ENCODE measurements around the gene MAPK11. TPM values are rescaled to one million over a fixed set of nuclear protein-coding genes. Genes with fewer than 3 reads are reported as not detected.
A peak's percentile ranks its signal among the peaks of the same experiment; 100 is the strongest.

The MAPK11 gene
- total and polyA plus RNA-seq, 9 of the 15 experiments (the other 6 are each of a cell fraction or from before 2014, with no cell fraction given), result 0.06 to 14.6 (median 5.3) TPM

- H3K4me1 ChIP-seq (replicated peaks in 1 of 2; ENCODE audit: control insufficient read depth in 2 of 2, insufficient read depth in 2 of 2, low read length in 2 of 2), result peaks cover 34 to 94% of the 10 kb centered on the region in 2 experiments
- ChIA-PET CTCF (ENCODE audit: low intra/inter-chr PET ratio) (no interaction called here), POLR2A (interaction anchor here (2.5 kb wide), 1 partner anchor 11 kb away, joined by 11 read pairs; no protein-coding TSS in a partner anchor)
- TF ChIP-seq PRDM10 (IDR thresholded peaks at IDR 0.05; ENCODE audit: partially characterized antibody), result peak; percentile 44
- no peak for TF ChIP-seq STAT5B (CRISPR knock-in tag; IDR thresholded peaks at IDR 0.05)
- no peak for TF ChIP-seq MNT (conservative IDR thresholded peaks at IDR 0.05)
- no peak; the same call in 1 of the 2 replicates for TF ChIP-seq POLR2G (IDR thresholded peaks at IDR 0.05; ENCODE audit: low read depth, low read length)
- H3K9ac ChIP-seq (ENCODE audit: insufficient read depth in 1 of 2, low read depth in 2 of 2, low read length in 2 of 2), result peak overlapping the region in 1 of 2 experiments; percentile 91; a peak in 2 of 4 replicates
- 0 out of 3 replicates have a peak overlapping the region, but pooled peaks have one; percentile 30 for H3K27ac ChIP-seq (ENCODE audit: extremely low read depth, low read depth, low read length)
- 81% methylated on average over 11 of the region's 22 CpGs for WGBS (ENCODE audit: insufficient coverage, low coverage, missing lambda C conversion rate)
- peak; percentile 10; the same call in 1 of the 3 replicates for ATAC-seq
- no peak overlapping the region for H3K4me2 ChIP-seq (ENCODE audit: insufficient read depth, low read length)
- H3K27me3 ChIP-seq (ENCODE audit: control insufficient read depth in 2 of 2, insufficient read depth in 2 of 2, low read length in 2 of 2), result no peaks in the 10 kb centered on the region
- intact Hi-C loops (cut with micrococcal nuclease), result no loop called here
- peak; percentile 55 to 64 (median 62) for DNase-seq (ENCODE audit: extremely low read depth in 1 of 4, low spot score in 3 of 4)
- H3K9me3 ChIP-seq (replicated peaks; ENCODE audit: control insufficient read depth, insufficient read depth, low read depth, low read length), result no peaks in the 10 kb centered on the region
- no peaks in the 10 kb centered on the region for H3K36me3 ChIP-seq (ENCODE audit: control insufficient read depth, insufficient read depth, low read length)
- H3K9me1 ChIP-seq (ENCODE audit: control insufficient read depth, insufficient read depth, low read length), result no peaks in the 10 kb centered on the region
- no TSS peak for BruUV-seq (replicated peaks)
- no peak for FAIRE-seq
- H3K4me3 ChIP-seq, result no peak overlapping the region
- in situ Hi-C loops (cut with MboI), result no loop called here
- no peak overlapping the region for H2AFZ ChIP-seq (ENCODE audit: low read depth, low read length)
- peaks cover 52% of the 10 kb centered on the region for H3K79me2 ChIP-seq (ENCODE audit: control insufficient read depth, insufficient read depth, low read length)
- H4K20me1 ChIP-seq (replicated peaks; ENCODE audit: control insufficient read depth, insufficient read depth, low read length), result no peaks in the 10 kb centered on the region
Observed at GRCh38 chr22:50304528-50305392, 34.6 kb upstream of the MAPK11 start.

All from K562 (cell line).